ENCODE measurements around the gene HIVEP3.

The HIVEP3 gene

GRCh38 chr1:41645062-41645461 lies 273.7 kb downstream of the HIVEP3 start:
- no peak overlapping the region for H3K27ac ChIP-seq (ENCODE audit: low read depth, low read length)
- H3K36me3 ChIP-seq (ENCODE audit: control insufficient read depth, insufficient read depth, low read length): peaks cover 2% of the 10 kb centered on the region
- no peak overlapping the region for H3K9ac ChIP-seq (ENCODE audit: low read length)
- no peaks in the 10 kb centered on the region for H3K4me1 ChIP-seq (ENCODE audit: control insufficient read depth, insufficient read depth, low read length)
- H3K4me3 ChIP-seq (ENCODE audit: low read length): no peak overlapping the region
- no peaks in the 10 kb centered on the region for H3K27me3 ChIP-seq (ENCODE audit: control insufficient read depth, insufficient read depth, low read length)

- Histone ChIP-seq H3K9ac (ENCODE audit: low read length) (no peak overlapping the region), H3K27ac (ENCODE audit: low read depth, low read length) (no peak overlapping the region), H3K4me1 (ENCODE audit: control insufficient read depth, insufficient read depth, low read length) (no peaks in the 10 kb centered on the region), H3K4me3 (ENCODE audit: low read length) (no peak overlapping the region), H3K27me3 (ENCODE audit: control insufficient read depth, insufficient read depth, low read length) (no peaks in the 10 kb centered on the region), H3K36me3 (ENCODE audit: control insufficient read depth, insufficient read depth, low read length) (peaks cover 2% of the 10 kb centered on the region)
Measured at GRCh38 chr1:41642922-41643821, 275.6 kb downstream of the HIVEP3 start.

GRCh38 chr1:41641941-41642527 lies 276.7 kb downstream of the HIVEP3 start:
- no peaks in the 10 kb centered on the region for H3K27me3 ChIP-seq (ENCODE audit: control insufficient read depth, insufficient read depth, low read length)
- no peak overlapping the region for H3K27ac ChIP-seq (ENCODE audit: low read depth, low read length)
- H3K36me3 ChIP-seq (ENCODE audit: control insufficient read depth, insufficient read depth, low read length): peaks cover 2% of the 10 kb centered on the region
- no peaks in the 10 kb centered on the region for H3K4me1 ChIP-seq (ENCODE audit: control insufficient read depth, insufficient read depth, low read length)
- H3K9ac ChIP-seq (ENCODE audit: low read length): no peak overlapping the region
- H3K4me3 ChIP-seq (ENCODE audit: low read length): no peak overlapping the region

GRCh38 chr1:41641475-41641814 lies 277.3 kb downstream of the HIVEP3 start:
- H3K9ac ChIP-seq (ENCODE audit: low read length): no peak overlapping the region
- H3K36me3 ChIP-seq (ENCODE audit: control insufficient read depth, insufficient read depth, low read length): peaks cover 2% of the 10 kb centered on the region
- H3K4me3 ChIP-seq (ENCODE audit: low read length): no peak overlapping the region
- H3K27ac ChIP-seq (ENCODE audit: low read depth, low read length): no peak overlapping the region
- no peaks in the 10 kb centered on the region for H3K4me1 ChIP-seq (ENCODE audit: control insufficient read depth, insufficient read depth, low read length)
- no peaks in the 10 kb centered on the region for H3K27me3 ChIP-seq (ENCODE audit: control insufficient read depth, insufficient read depth, low read length)

- no peaks in the 10 kb centered on the region for H3K4me1 ChIP-seq (ENCODE audit: control insufficient read depth, insufficient read depth, low read length)
- H3K27ac ChIP-seq (ENCODE audit: low read depth, low read length): no peak overlapping the region
- H3K36me3 ChIP-seq (ENCODE audit: control insufficient read depth, insufficient read depth, low read length): peaks cover 2% of the 10 kb centered on the region
- H3K27me3 ChIP-seq (ENCODE audit: control insufficient read depth, insufficient read depth, low read length): no peaks in the 10 kb centered on the region
- no peak overlapping the region for H3K4me3 ChIP-seq (ENCODE audit: low read length)
- H3K9ac ChIP-seq (ENCODE audit: low read length): no peak overlapping the region
Measured at GRCh38 chr1:41640756-41641474, 277.8 kb downstream of the HIVEP3 start.

- Histone ChIP-seq H3K27me3 (ENCODE audit: control insufficient read depth, insufficient read depth, low read length) (no peaks in the 10 kb centered on the region), H3K4me1 (ENCODE audit: control insufficient read depth, insufficient read depth, low read length) (no peaks in the 10 kb centered on the region), H3K4me3 (ENCODE audit: low read length) (no peak overlapping the region), H3K27ac (ENCODE audit: low read depth, low read length) (no peak overlapping the region), H3K9ac (ENCODE audit: low read length) (no peak overlapping the region), H3K36me3 (ENCODE audit: control insufficient read depth, insufficient read depth, low read length) (peaks cover 2% of the 10 kb centered on the region)
Measured at GRCh38 chr1:41640141-41640751, 278.5 kb downstream of the HIVEP3 start.

GRCh38 chr1:41639332-41639936 lies 279.3 kb downstream of the HIVEP3 start:
- Histone ChIP-seq H3K4me1 (ENCODE audit: control insufficient read depth, insufficient read depth, low read length) (no peaks in the 10 kb centered on the region), H3K9ac (ENCODE audit: low read length) (no peak overlapping the region), H3K27me3 (ENCODE audit: control insufficient read depth, insufficient read depth, low read length) (no peaks in the 10 kb centered on the region), H3K36me3 (ENCODE audit: control insufficient read depth, insufficient read depth, low read length) (peaks cover 2% of the 10 kb centered on the region), H3K4me3 (ENCODE audit: low read length) (no peak overlapping the region), H3K27ac (ENCODE audit: low read depth, low read length) (no peak overlapping the region)

GRCh38 chr1:41638086-41639024 lies 280.4 kb downstream of the HIVEP3 start:
- no peak overlapping the region for H3K4me3 ChIP-seq (ENCODE audit: low read length)
- H3K27me3 ChIP-seq (ENCODE audit: control insufficient read depth, insufficient read depth, low read length): no peaks in the 10 kb centered on the region
- no peak overlapping the region for H3K27ac ChIP-seq (ENCODE audit: low read depth, low read length)
- no peak overlapping the region for H3K9ac ChIP-seq (ENCODE audit: low read length)
- no peaks in the 10 kb centered on the region for H3K4me1 ChIP-seq (ENCODE audit: control insufficient read depth, insufficient read depth, low read length)
- H3K36me3 ChIP-seq (ENCODE audit: control insufficient read depth, insufficient read depth, low read length): peaks cover 2% of the 10 kb centered on the region

GRCh38 chr1:41637367-41637766 lies 281.4 kb downstream of the HIVEP3 start:
- Histone ChIP-seq H3K4me3 (ENCODE audit: low read length) (no peak overlapping the region), H3K27me3 (ENCODE audit: control insufficient read depth, insufficient read depth, low read length) (no peaks in the 10 kb centered on the region), H3K27ac (ENCODE audit: low read depth, low read length) (no peak overlapping the region), H3K9ac (ENCODE audit: low read length) (no peak overlapping the region), H3K36me3 (ENCODE audit: control insufficient read depth, insufficient read depth, low read length) (peaks cover under 1% of the 10 kb centered on the region), H3K4me1 (ENCODE audit: control insufficient read depth, insufficient read depth, low read length) (no peaks in the 10 kb centered on the region)

- Histone ChIP-seq H3K27ac (ENCODE audit: low read depth, low read length) (no peak overlapping the region), H3K27me3 (ENCODE audit: control insufficient read depth, insufficient read depth, low read length) (no peaks in the 10 kb centered on the region), H3K36me3 (ENCODE audit: control insufficient read depth, insufficient read depth, low read length) (no peaks in the 10 kb centered on the region), H3K4me1 (ENCODE audit: control insufficient read depth, insufficient read depth, low read length) (no peaks in the 10 kb centered on the region), H3K4me3 (ENCODE audit: low read length) (no peak overlapping the region), H3K9ac (ENCODE audit: low read length) (no peak overlapping the region)
Measured at GRCh38 chr1:41633764-41634163, 285.0 kb downstream of the HIVEP3 start.

- H3K27ac ChIP-seq (ENCODE audit: low read depth, low read length): no peak overlapping the region
- H3K27me3 ChIP-seq (ENCODE audit: control insufficient read depth, insufficient read depth, low read length): no peaks in the 10 kb centered on the region
- H3K36me3 ChIP-seq (ENCODE audit: control insufficient read depth, insufficient read depth, low read length): no peaks in the 10 kb centered on the region
- H3K9ac ChIP-seq (ENCODE audit: low read length): no peak overlapping the region
- H3K4me1 ChIP-seq (ENCODE audit: control insufficient read depth, insufficient read depth, low read length): no peaks in the 10 kb centered on the region
- no peak overlapping the region for H3K4me3 ChIP-seq (ENCODE audit: low read length)
Measured at GRCh38 chr1:41632781-41633575, 285.7 kb downstream of the HIVEP3 start.

Measured in rectal smooth muscle tissue (tissue), 1 donor.